Body of pancreas (tissue), 4 donors: ENCODE measurements around the gene MYH2. TPM values are rescaled to one million over a fixed set of nuclear protein-coding genes. Genes with fewer than 3 reads are reported as not detected.

Experiments used
- ATAC-seq: fragments of 150-250 bp; one replicate; pipeline ENCODE4 v1.9.1; 2016
- DNase-seq, 4 donors: peaks; one replicate each; pipeline ENCODE4 v3.0.0-alpha.2; 2019
- H3K27ac ChIP-seq, 4 donors: fragments of 200-600 bp; sonication (generic); 1 replicate in 3 of 4; 2 replicates in 1 of 4; pipeline versions ENCODE4 v1.5.1 to v1.6.1; 2016 to 2019; ENCODE audit warnings: mild to moderate bottlenecking in 1 of 4, mixed read lengths in 1 of 4, moderate library complexity in 1 of 4
- H3K27me3 ChIP-seq, 2 donors: fragments of 200-600 bp; sonication (generic); one replicate each; pipeline ENCODE4 v1.6.0; 2016; ENCODE audit warnings: mild to moderate bottlenecking in 1 of 2
- H3K36me3 ChIP-seq, 2 donors: fragments of 200-600 bp; sonication (generic); replicated peaks in 1 of 2; 2 replicates each; pipeline ENCODE4 v1.5.1; 2016; ENCODE audit warnings: low read depth in 2 of 2; ENCODE audit not compliant: insufficient read depth in 1 of 2
- H3K4me1 ChIP-seq: fragments of 200-600 bp; sonication (generic); one replicate; pipeline ENCODE4 v1.6.0; 2016
- H3K4me3 ChIP-seq, 2 donors: fragments of 200-600 bp; sonication (generic); 1 replicate in 1 of 2; 2 replicates in 1 of 2; pipeline ENCODE4 v1.5.1; 2016 to 2019
- H3K9me3 ChIP-seq, 3 donors: fragments of 200-600 bp; sonication (generic); 1 replicate in 2 of 3; 2 replicates in 1 of 3; pipeline ENCODE4 v1.5.1; 2016
- CTCF ChIP-seq, 7 experiments: fragments of 450-650 bp in 4 of 7; fragments of 200-600 bp in 3 of 7; sonication (generic) in 3 of 7; IDR thresholded peaks; one replicate each; pipeline ENCODE4 v1.5.1; 2016 to 2019; ENCODE audit warnings: antibody characterized with exemption in 7 of 7
- POLR2A ChIP-seq, 3 donors: fragments of 450-650 bp; IDR thresholded peaks; one replicate each; pipeline ENCODE4 v1.6.1; 2016; ENCODE audit warnings: antibody characterized with exemption in 3 of 3, mild to moderate bottlenecking in 2 of 3
- WGBS, 2 donors: methylation state at CpG; one replicate each; pipeline ENCODE4 v1.1.5; 2017; 5-methylcytosine and 5-hydroxymethylcytosine counted together
- intact Hi-C: fragments of 100-400 bp; cut with DNase I; formaldehyde crosslinking; loops from one replicate; pipeline ENCODE4 v1.15.1; 2023
- total RNA-seq, 2 donors: library from RNA; depleted of rRNA; stranded (reverse); fragments of >200 nt; gene quantifications; one replicate each; pipeline ENCODE4 v1.1.0, GENCODE V29; 2016

The MYH2 gene
- total RNA-seq, 2 donors from 2014 or later: not detected

GRCh38 chr17:10516638-10517037, 32.8 kb downstream of the MYH2 start:
- TF ChIP-seq CTCF (IDR thresholded peaks at IDR 0.05) (no peak), POLR2A (IDR thresholded peaks at IDR 0.05) (no peak)
- no peak overlapping the region for H3K4me3 ChIP-seq
- ATAC-seq (no peak), DNase-seq (no peak)
- H3K4me1 ChIP-seq: no peaks in the 10 kb centered on the region
- no peak overlapping the region for H3K27ac ChIP-seq
- intact Hi-C loops: no loop called here
- H3K9me3 ChIP-seq: no peaks in the 10 kb centered on the region
- H3K27me3 ChIP-seq: no peaks in the 10 kb centered on the region
- H3K36me3 ChIP-seq: no peaks in the 10 kb centered on the region

- 67 to 72% methylated on average over 7 of the region's 7 CpGs for WGBS, 2 donors
- H3K4me1 ChIP-seq: no peaks in the 10 kb centered on the region
- H3K9me3 ChIP-seq: no peaks in the 10 kb centered on the region
- no peaks in the 10 kb centered on the region for H3K27me3 ChIP-seq
- DNase-seq (no peak), ATAC-seq (no peak)
- no peaks in the 10 kb centered on the region for H3K36me3 ChIP-seq
- no peak overlapping the region for H3K27ac ChIP-seq
- intact Hi-C loops: no loop called here
- H3K4me3 ChIP-seq: no peak overlapping the region
- no peak for TF ChIP-seq POLR2A (IDR thresholded peaks at IDR 0.05)
- no peak for TF ChIP-seq CTCF (IDR thresholded peaks at IDR 0.05)
Measured at GRCh38 chr17:10516065-10516464, 33.4 kb downstream of the MYH2 start.

GRCh38 chr17:10513299-10514067, 36.0 kb downstream of the MYH2 start:
- TF ChIP-seq POLR2A (IDR thresholded peaks at IDR 0.05) (no peak), CTCF (IDR thresholded peaks at IDR 0.05) (no peak)
- intact Hi-C loops: no loop called here
- no peaks in the 10 kb centered on the region for H3K27me3 ChIP-seq
- H3K4me3 ChIP-seq: no peak overlapping the region
- H3K4me1 ChIP-seq: no peaks in the 10 kb centered on the region
- no peaks in the 10 kb centered on the region for H3K9me3 ChIP-seq
- H3K27ac ChIP-seq: no peak overlapping the region
- H3K36me3 ChIP-seq: no peaks in the 10 kb centered on the region
- DNase-seq (peak in 1 of 4 donors; percentile 6), ATAC-seq (no peak)
- WGBS, 2 donors: 36 to 47% methylated on average over 6 of the region's 6 CpGs

GRCh38 chr17:10512856-10513255, 36.6 kb downstream of the MYH2 start:
- no peak for TF ChIP-seq CTCF (IDR thresholded peaks at IDR 0.05)
- TF ChIP-seq POLR2A (IDR thresholded peaks at IDR 0.05): no peak
- ATAC-seq (no peak), DNase-seq (no peak)
- Histone ChIP-seq H3K27ac (no peak overlapping the region), H3K4me1 (no peaks in the 10 kb centered on the region), H3K4me3 (no peak overlapping the region), H3K9me3 (no peaks in the 10 kb centered on the region), H3K36me3 (no peaks in the 10 kb centered on the region), H3K27me3 (no peaks in the 10 kb centered on the region)
- intact Hi-C loops: no loop called here
- 53 to 66% methylated on average over 2 of the region's 2 CpGs for WGBS, 2 donors

- ATAC-seq (no peak), DNase-seq (no peak)
- H3K9me3 ChIP-seq: no peaks in the 10 kb centered on the region
- no peaks in the 10 kb centered on the region for H3K36me3 ChIP-seq
- intact Hi-C loops: no loop called here
- no peaks in the 10 kb centered on the region for H3K4me1 ChIP-seq
- H3K27me3 ChIP-seq: no peaks in the 10 kb centered on the region
- H3K4me3 ChIP-seq: no peak overlapping the region
- H3K27ac ChIP-seq: no peak overlapping the region
- 54 to 68% methylated on average over 3 of the region's 3 CpGs for WGBS, 2 donors
- TF ChIP-seq CTCF (IDR thresholded peaks at IDR 0.05) (no peak), POLR2A (IDR thresholded peaks at IDR 0.05) (no peak)
Measured at GRCh38 chr17:10499950-10500349, 49.5 kb downstream of the MYH2 start.
